ENCODE measurements around the gene OR6K2. TPM values are rescaled to one million over a fixed set of nuclear protein-coding genes. Genes with fewer than 3 reads are reported as not detected.

Gene OR6K2
- total and polyA plus RNA-seq, 4 donors, result not detected

DNA sequence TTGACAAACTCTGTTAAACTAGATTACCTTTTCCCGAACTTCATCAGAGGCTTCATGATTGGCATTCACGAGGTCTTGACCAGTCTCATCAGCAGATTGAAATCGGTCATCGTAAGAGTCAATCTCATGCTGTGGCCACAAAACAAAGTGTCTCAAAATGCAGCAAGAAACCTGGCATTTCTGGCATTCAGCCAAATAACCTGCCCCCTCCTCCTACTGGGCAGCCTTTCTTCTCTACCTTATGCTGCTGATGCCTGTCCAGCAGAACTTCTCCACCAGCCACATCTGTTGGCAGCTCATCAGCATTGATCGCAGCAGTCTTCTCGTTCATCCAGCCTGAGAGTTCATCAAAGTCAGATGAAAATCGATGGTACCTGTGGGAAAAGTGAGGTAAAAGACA is 26.1 kb downstream of the OR6K2 start (continued):
- TF ChIP-seq, protein P1, sequence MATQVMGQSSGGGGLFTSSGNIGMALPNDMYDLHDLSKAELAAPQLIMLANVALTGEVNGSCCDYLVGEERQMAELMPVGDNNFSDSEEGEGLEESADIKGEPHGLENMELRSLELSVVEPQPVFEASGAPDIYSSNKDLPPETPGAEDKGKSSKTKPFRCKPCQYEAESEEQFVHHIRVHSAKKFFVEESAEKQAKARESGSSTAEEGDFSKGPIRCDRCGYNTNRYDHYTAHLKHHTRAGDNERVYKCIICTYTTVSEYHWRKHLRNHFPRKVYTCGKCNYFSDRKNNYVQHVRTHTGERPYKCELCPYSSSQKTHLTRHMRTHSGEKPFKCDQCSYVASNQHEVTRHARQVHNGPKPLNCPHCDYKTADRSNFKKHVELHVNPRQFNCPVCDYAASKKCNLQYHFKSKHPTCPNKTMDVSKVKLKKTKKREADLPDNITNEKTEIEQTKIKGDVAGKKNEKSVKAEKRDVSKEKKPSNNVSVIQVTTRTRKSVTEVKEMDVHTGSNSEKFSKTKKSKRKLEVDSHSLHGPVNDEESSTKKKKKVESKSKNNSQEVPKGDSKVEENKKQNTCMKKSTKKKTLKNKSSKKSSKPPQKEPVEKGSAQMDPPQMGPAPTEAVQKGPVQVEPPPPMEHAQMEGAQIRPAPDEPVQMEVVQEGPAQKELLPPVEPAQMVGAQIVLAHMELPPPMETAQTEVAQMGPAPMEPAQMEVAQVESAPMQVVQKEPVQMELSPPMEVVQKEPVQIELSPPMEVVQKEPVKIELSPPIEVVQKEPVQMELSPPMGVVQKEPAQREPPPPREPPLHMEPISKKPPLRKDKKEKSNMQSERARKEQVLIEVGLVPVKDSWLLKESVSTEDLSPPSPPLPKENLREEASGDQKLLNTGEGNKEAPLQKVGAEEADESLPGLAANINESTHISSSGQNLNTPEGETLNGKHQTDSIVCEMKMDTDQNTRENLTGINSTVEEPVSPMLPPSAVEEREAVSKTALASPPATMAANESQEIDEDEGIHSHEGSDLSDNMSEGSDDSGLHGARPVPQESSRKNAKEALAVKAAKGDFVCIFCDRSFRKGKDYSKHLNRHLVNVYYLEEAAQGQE (IDR thresholded peaks at IDR 0.05), result no peak
- TF ChIP-seq GABPA (IDR thresholded peaks at IDR 0.05 in 1 of 2, conservative IDR thresholded peaks at IDR 0.05 in 1 of 2) (no peak), FOXA2 (IDR thresholded peaks at IDR 0.05) (no peak)
- TF ChIP-seq, protein P2, sequence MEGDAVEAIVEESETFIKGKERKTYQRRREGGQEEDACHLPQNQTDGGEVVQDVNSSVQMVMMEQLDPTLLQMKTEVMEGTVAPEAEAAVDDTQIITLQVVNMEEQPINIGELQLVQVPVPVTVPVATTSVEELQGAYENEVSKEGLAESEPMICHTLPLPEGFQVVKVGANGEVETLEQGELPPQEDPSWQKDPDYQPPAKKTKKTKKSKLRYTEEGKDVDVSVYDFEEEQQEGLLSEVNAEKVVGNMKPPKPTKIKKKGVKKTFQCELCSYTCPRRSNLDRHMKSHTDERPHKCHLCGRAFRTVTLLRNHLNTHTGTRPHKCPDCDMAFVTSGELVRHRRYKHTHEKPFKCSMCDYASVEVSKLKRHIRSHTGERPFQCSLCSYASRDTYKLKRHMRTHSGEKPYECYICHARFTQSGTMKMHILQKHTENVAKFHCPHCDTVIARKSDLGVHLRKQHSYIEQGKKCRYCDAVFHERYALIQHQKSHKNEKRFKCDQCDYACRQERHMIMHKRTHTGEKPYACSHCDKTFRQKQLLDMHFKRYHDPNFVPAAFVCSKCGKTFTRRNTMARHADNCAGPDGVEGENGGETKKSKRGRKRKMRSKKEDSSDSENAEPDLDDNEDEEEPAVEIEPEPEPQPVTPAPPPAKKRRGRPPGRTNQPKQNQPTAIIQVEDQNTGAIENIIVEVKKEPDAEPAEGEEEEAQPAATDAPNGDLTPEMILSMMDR (IDR thresholded peaks at IDR 0.05; ENCODE audit: low read depth, low read length, missing input control), result no peak

DNA sequence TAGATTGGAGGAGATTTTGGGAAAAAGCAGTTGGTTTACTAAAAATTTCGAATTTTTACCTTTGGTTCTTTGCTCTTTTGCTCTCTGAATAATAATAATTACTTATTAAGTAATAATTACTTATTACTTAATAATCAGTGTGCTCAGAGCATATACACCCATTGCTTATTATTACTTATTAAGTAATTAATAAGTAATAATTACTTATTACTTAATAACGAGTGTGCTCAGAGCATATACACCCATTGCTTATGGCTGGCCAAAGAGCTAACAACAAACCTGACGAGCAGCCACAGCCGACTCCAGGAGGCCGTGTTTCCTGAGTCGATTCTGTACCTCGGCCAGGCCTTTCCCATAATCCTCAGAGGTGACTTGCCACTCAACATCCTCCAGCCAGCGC is 34.4 kb downstream of the OR6K2 start:
- no peaks in the 10 kb centered on the region for H3K36me3 ChIP-seq (ENCODE audit: control insufficient read depth in 4 of 4, insufficient read depth in 3 of 4, low read depth in 1 of 4, low read length in 3 of 4)

More for the DNA sequence above, 34.4 kb downstream of the OR6K2 start:
- H3K27ac ChIP-seq (ENCODE audit: low read depth in 1 of 2, low read length in 2 of 2), result no peak overlapping the region
- no peak for DNase-seq (ENCODE audit: low spot score)
- WGBS, result 73% methylated on average over 8 of the region's 8 CpGs
- H3K9ac ChIP-seq (ENCODE audit: low read depth in 1 of 2, low read length in 2 of 2), result no peak overlapping the region
- no peaks in the 10 kb centered on the region for H3K4me1 ChIP-seq (ENCODE audit: control insufficient read depth in 4 of 4, insufficient read depth in 4 of 4, low read length in 3 of 4)
- H3K9me3 ChIP-seq (ENCODE audit: control insufficient read depth in 4 of 4, low read length in 3 of 4), result no peaks in the 10 kb centered on the region
- TF ChIP-seq, protein P3, sequence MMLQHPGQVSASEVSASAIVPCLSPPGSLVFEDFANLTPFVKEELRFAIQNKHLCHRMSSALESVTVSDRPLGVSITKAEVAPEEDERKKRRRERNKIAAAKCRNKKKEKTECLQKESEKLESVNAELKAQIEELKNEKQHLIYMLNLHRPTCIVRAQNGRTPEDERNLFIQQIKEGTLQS (IDR thresholded peaks at IDR 0.05), result no peak
- TF ChIP-seq JUND (IDR thresholded peaks at IDR 0.05), result no peak
- no peak for TF ChIP-seq RXRA (IDR thresholded peaks at IDR 0.05)
- no peak for TF ChIP-seq TAF1 (conservative IDR thresholded peaks at IDR 0.05)
- TF ChIP-seq HNF4A (conservative IDR thresholded peaks at IDR 0.05), result no peak
- TF ChIP-seq FOXA1 (IDR thresholded peaks at IDR 0.05), result no peak
- TF ChIP-seq EGR1 (IDR thresholded peaks at IDR 0.05; ENCODE audit: low read depth in 2 of 2), result no peak
- TF ChIP-seq, protein P2 (IDR thresholded peaks at IDR 0.05; ENCODE audit: low read depth, low read length, missing input control), result no peak
- no peak for TF ChIP-seq FOXA2 (IDR thresholded peaks at IDR 0.05)
- TF ChIP-seq NR2F2 (IDR thresholded peaks at IDR 0.05), result no peak
- TF ChIP-seq, protein P4, sequence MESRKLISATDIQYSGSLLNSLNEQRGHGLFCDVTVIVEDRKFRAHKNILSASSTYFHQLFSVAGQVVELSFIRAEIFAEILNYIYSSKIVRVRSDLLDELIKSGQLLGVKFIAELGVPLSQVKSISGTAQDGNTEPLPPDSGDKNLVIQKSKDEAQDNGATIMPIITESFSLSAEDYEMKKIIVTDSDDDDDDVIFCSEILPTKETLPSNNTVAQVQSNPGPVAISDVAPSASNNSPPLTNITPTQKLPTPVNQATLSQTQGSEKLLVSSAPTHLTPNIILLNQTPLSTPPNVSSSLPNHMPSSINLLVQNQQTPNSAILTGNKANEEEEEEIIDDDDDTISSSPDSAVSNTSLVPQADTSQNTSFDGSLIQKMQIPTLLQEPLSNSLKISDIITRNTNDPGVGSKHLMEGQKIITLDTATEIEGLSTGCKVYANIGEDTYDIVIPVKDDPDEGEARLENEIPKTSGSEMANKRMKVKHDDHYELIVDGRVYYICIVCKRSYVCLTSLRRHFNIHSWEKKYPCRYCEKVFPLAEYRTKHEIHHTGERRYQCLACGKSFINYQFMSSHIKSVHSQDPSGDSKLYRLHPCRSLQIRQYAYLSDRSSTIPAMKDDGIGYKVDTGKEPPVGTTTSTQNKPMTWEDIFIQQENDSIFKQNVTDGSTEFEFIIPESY (IDR thresholded peaks at IDR 0.05), result no peak
- TF ChIP-seq, protein P1 (IDR thresholded peaks at IDR 0.05), result no peak
- no peak for TF ChIP-seq YY1 (IDR thresholded peaks at IDR 0.05)
- TF ChIP-seq, protein P5, sequence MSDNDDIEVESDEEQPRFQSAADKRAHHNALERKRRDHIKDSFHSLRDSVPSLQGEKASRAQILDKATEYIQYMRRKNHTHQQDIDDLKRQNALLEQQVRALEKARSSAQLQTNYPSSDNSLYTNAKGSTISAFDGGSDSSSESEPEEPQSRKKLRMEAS (IDR thresholded peaks at IDR 0.05), result no peak
- TF ChIP-seq RAD21 (IDR thresholded peaks at IDR 0.05), result no peak
- no peak for TF ChIP-seq GABPA (IDR thresholded peaks at IDR 0.05 in 1 of 2, conservative IDR thresholded peaks at IDR 0.05 in 1 of 2)
- TF ChIP-seq SP1 (IDR thresholded peaks at IDR 0.05), result no peak
- no peak for TF ChIP-seq HNF4G (IDR thresholded peaks at IDR 0.05)
- peaks cover 0 to 2% (median 0%) of the 10 kb centered on the region in 4 donors for H3K27me3 ChIP-seq (ENCODE audit: control insufficient read depth in 4 of 4, insufficient read depth in 4 of 4, low read length in 3 of 4)
- no peak overlapping the region for H3K4me3 ChIP-seq (ENCODE audit: low read depth in 1 of 3, low read length in 3 of 3)

Data from liver (tissue), 9 donors.